Panc1 (cell line): Measurements from ENCODE around the gene TRDN. TPM values are rescaled to one million over a fixed set of nuclear protein-coding genes. Genes with fewer than 3 reads are reported as not detected.

Source experiments
- ATAC-seq: fragments of 200-7000 bp; cut with Tn5 transposase; 2 replicates; pipeline ENCODE4 v1.9.1; 2020; ENCODE audit warnings: mild to moderate bottlenecking, moderate library complexity
- BruUV-seq: library from RNA; stranded (reverse); fragments of 400-500 nt; replicated peaks from 2 replicates; lab custom pipeline; 2021; lab: Mats Ljungman, UMichigan
- CTCF ChIA-PET: fragments of 300-600 bp; sonication (Branson Sonifier 250); formaldehyde crosslinking; loops from one replicate; lab custom pipeline; 2022; ENCODE audit warnings: antibody characterized with exemption; lab: Charles Lee
- POLR2A ChIA-PET: fragments of 300-600 bp; sonication (Branson Sonifier 250); formaldehyde crosslinking; loops from one replicate; lab custom pipeline; 2022; ENCODE audit warnings: antibody characterized with exemption; lab: Charles Lee
- DNase-seq: peaks from one replicate; pipeline ENCODE4 v3.0.0-alpha.2; 2010; ENCODE audit warnings: low read depth, low spot score
- H3K27ac ChIP-seq: 2 replicates; pipeline ENCODE4 v1.5.1; 2011; ENCODE audit warnings: mild to moderate bottlenecking, low read length, inconsistent platforms
- H3K27me3 ChIP-seq: fragments of 200-500 bp; sonication (Bioruptor generic); 2 replicates; pipeline ENCODE4 v1.6.0; 2014; ENCODE audit warnings: low read length, inconsistent platforms; ENCODE audit not compliant: control insufficient read depth, insufficient read depth
- H3K36me3 ChIP-seq: fragments of 200-500 bp; sonication (Bioruptor generic); 2 replicates; pipeline ENCODE4 v1.5.1; 2014; ENCODE audit warnings: inconsistent platforms, mild to moderate bottlenecking, low read length, moderate library complexity; ENCODE audit not compliant: control insufficient read depth, insufficient read depth
- H3K4me1 ChIP-seq: 2 replicates; pipeline ENCODE4 v1.5.1; 2011; ENCODE audit warnings: inconsistent platforms, mild to moderate bottlenecking, low read length, moderate library complexity; ENCODE audit not compliant: control insufficient read depth, insufficient read depth
- H3K4me3 ChIP-seq, 2 experiments: 2 replicates each; pipeline ENCODE4 v1.5.1; 2011 to 2012; ENCODE audit warnings: low read depth in 2 of 2, low read length in 2 of 2, mild to moderate bottlenecking in 2 of 2, inconsistent platforms in 1 of 2, moderate library complexity in 1 of 2
- H3K9me3 ChIP-seq: fragments of 200-500 bp; sonication (Bioruptor generic); 2 replicates; pipeline ENCODE4 v1.5.1; 2014; ENCODE audit warnings: low read depth, mild to moderate bottlenecking, inconsistent platforms, low read length, moderate library complexity; ENCODE audit not compliant: control insufficient read depth, insufficient read depth
- CTCF ChIP-seq: fragments of 450-650 bp; IDR thresholded peaks from 2 replicates; pipeline ENCODE4 v1.5.1; 2017; ENCODE audit warnings: mild to moderate bottlenecking
- POLR2AphosphoS5 ChIP-seq: IDR thresholded peaks from 2 replicates; pipeline ENCODE4 v1.6.1; 2012; ENCODE audit warnings: mild to moderate bottlenecking, low read depth, low read length, moderate library complexity
- REST ChIP-seq, 2 experiments: IDR thresholded peaks; 2 replicates each; pipeline ENCODE4 v1.6.1; 2011 to 2012; ENCODE audit warnings: low read depth in 2 of 2, control low read depth in 1 of 2, low read length in 1 of 2, mild to moderate bottlenecking in 1 of 2, moderate library complexity in 1 of 2; ENCODE audit not compliant: insufficient read depth in 1 of 2
- SIN3A ChIP-seq: IDR thresholded peaks from 2 replicates; pipeline ENCODE4 v1.6.1; 2012; ENCODE audit warnings: low read depth, mild to moderate bottlenecking, low read length, moderate library complexity, borderline replicate concordance; ENCODE audit not compliant: insufficient read depth
- TCF7L2 ChIP-seq: IDR thresholded peaks from 2 replicates; pipeline ENCODE4 v1.6.1; 2011; ENCODE audit warnings: mild to moderate bottlenecking, low read depth, low read length, inconsistent platforms
- in situ Hi-C: cut with HindIII; loops from 2 replicates; pipeline ENCODE4 v1.10.0; 2016; ENCODE audit warnings: low sequenced_read_pairs, low pct_unique_long_range_greater_than_20kb
- intact Hi-C: fragments of 100-400 bp; cut with micrococcal nuclease; formaldehyde crosslinking; loops from one replicate; pipeline ENCODE4 v1.10.0; 2022; ENCODE audit not compliant: unreplicated experiment
- total RNA-seq: library from RNA; stranded (reverse); gene quantifications from one replicate; pipeline ENCODE4 v1.2.1, GENCODE V29; 2021; ENCODE audit not compliant: unreplicated experiment

Gene TRDN
- total RNA-seq, 1 experiment from 2014 or later: not detected

GRCh38 chr6:123616942-123617341, 19.8 kb downstream of the TRDN start:
- ChIA-PET POLR2A (no interaction called here), CTCF (no interaction called here)
- BruUV-seq: no TSS peak
- intact Hi-C loops: no loop called here
- DNase-seq (no peak), ATAC-seq (no peak)
- Histone ChIP-seq H3K36me3 (no peaks in the 10 kb centered on the region), H3K27me3 (no peaks in the 10 kb centered on the region), H3K9me3 (no peaks in the 10 kb centered on the region), H3K4me3 (no peak overlapping the region), H3K27ac (no peak overlapping the region), H3K4me1 (no peaks in the 10 kb centered on the region)
- in situ Hi-C loops: no loop called here
- TF ChIP-seq SIN3A: no peak
- TF ChIP-seq TCF7L2: no peak
- no peak for TF ChIP-seq CTCF
- no peak for TF ChIP-seq POLR2AphosphoS5
- no peak for TF ChIP-seq REST (IDR thresholded peaks at IDR 0.05; ENCODE audit: insufficient read depth in 1 of 2, low read depth in 2 of 2, low read length in 1 of 2)

GRCh38 chr6:123616016-123616415, 20.7 kb downstream of the TRDN start:
- in situ Hi-C loops: no loop called here
- no peak for ATAC-seq
- ChIA-PET CTCF (no interaction called here), POLR2A (interaction anchor here (0.7 kb wide), 1 partner anchor 128 kb away, joined by 3 read pairs; no protein-coding TSS in a partner anchor)
- intact Hi-C loops: no loop called here
- TF ChIP-seq CTCF (no peak), TCF7L2 (no peak), POLR2AphosphoS5 (no peak), REST (IDR thresholded peaks at IDR 0.05; ENCODE audit: insufficient read depth in 1 of 2, low read depth in 2 of 2, low read length in 1 of 2) (no peak), SIN3A (no peak)
- no peak overlapping the region for H3K4me3 ChIP-seq
- BruUV-seq: no TSS peak
- no peaks in the 10 kb centered on the region for H3K36me3 ChIP-seq
- H3K27me3 ChIP-seq: no peaks in the 10 kb centered on the region
- no peaks in the 10 kb centered on the region for H3K9me3 ChIP-seq
- no peak overlapping the region for H3K27ac ChIP-seq
- H3K4me1 ChIP-seq: no peaks in the 10 kb centered on the region
- no peak for DNase-seq
